Progenitor cell of endocrine pancreas (in vitro differentiated cells): ENCODE measurements around the gene CYP3A7. TPM values are rescaled to one million over a fixed set of nuclear protein-coding genes. Genes with fewer than 3 reads are reported as not detected.
"Not testable (repeated sequence)": the region's sequence is repeated elsewhere in the genome, so short reads cannot be mapped to it uniquely, and the experiment has no call there.

Experiments used
- DNase-seq: peaks from one replicate; pipeline ENCODE4 v3.0.0; 2021; ENCODE audit warnings: low spot score; ENCODE audit not compliant: unreplicated experiment
- H3K27ac Mint-ChIP-seq: 2 replicates; pipeline ENCODE4 v1.8.0; 2021; ENCODE audit warnings: mild to moderate bottlenecking, moderate library complexity, mixed read lengths
- H3K27me3 Mint-ChIP-seq: 2 replicates; pipeline ENCODE4 v1.8.0; 2021; ENCODE audit warnings: mixed read lengths
- H3K36me3 Mint-ChIP-seq: 2 replicates; pipeline ENCODE4 v1.8.0; 2022; ENCODE audit warnings: mixed read lengths; ENCODE audit not compliant: insufficient read depth
- H3K4me1 Mint-ChIP-seq: 2 replicates; pipeline ENCODE4 v1.8.0; 2021; ENCODE audit warnings: low read depth, mixed read lengths
- H3K4me3 Mint-ChIP-seq: 2 replicates; pipeline ENCODE4 v1.8.0; 2021; ENCODE audit warnings: low read depth, mild to moderate bottlenecking, moderate library complexity, mixed read lengths
- H3K9me3 Mint-ChIP-seq: 2 replicates; pipeline ENCODE4 v1.8.0; 2021; ENCODE audit warnings: low read depth, mixed read lengths
- total RNA-seq: library from RNA; stranded (reverse); gene quantifications from 2 replicates; pipeline ENCODE4 v1.2.1, GENCODE V29; 2021
- TF ChIP-seq, protein P1 (sequence below): fragments of 200-600 bp; sonication (generic); IDR thresholded peaks from one replicate; pipeline ENCODE4 v1.5.0; 2021; ENCODE audit warnings: antibody characterized with exemption, mild to moderate bottlenecking; ENCODE audit not compliant: unreplicated experiment

The CYP3A7 gene
- total RNA-seq, 1 donor from 2014 or later: not detected

DNA sequence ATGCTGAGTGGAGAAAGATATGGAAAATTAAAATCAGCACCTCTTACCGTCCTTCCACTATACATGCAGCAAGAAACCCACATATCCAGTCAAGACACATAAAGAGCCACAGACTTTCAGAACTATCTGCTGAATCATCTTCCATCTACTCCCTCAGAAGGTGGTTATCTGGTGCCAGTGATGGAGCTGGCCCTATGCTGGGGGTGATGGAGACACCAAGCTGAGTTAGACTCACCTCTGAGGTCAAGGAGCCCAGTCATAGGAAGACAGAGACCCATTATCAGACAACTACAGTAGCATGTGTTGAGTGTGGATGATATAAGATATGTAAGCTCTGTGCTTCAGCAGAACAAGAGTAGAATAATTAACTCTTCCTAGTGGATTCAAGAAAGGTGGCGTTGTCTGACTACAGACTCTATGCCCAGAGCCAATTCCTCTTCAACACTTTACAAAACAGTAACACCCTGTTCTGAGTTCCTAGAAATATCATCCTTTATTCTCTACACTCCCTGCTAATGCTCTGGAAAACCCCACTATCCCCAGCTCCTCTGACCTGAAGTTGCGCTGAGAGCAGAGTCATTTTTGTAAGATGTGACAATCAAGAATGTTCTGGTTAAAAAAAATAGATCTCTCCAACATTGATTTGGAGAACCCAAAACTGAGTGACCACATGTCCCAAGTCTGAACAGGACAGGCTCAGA is 69.5 kb downstream of the CYP3A7 start:
- TF ChIP-seq, protein P1, sequence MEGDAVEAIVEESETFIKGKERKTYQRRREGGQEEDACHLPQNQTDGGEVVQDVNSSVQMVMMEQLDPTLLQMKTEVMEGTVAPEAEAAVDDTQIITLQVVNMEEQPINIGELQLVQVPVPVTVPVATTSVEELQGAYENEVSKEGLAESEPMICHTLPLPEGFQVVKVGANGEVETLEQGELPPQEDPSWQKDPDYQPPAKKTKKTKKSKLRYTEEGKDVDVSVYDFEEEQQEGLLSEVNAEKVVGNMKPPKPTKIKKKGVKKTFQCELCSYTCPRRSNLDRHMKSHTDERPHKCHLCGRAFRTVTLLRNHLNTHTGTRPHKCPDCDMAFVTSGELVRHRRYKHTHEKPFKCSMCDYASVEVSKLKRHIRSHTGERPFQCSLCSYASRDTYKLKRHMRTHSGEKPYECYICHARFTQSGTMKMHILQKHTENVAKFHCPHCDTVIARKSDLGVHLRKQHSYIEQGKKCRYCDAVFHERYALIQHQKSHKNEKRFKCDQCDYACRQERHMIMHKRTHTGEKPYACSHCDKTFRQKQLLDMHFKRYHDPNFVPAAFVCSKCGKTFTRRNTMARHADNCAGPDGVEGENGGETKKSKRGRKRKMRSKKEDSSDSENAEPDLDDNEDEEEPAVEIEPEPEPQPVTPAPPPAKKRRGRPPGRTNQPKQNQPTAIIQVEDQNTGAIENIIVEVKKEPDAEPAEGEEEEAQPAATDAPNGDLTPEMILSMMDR: no peak
- Mint-ChIP-seq H3K36me3 (peaks cover 15% of the 10 kb centered on the region), H3K4me3 (no peak overlapping the region), H3K4me1 (no peaks in the 10 kb centered on the region), H3K9me3 (peaks cover 5% of the 10 kb centered on the region), H3K27me3 (no peaks in the 10 kb centered on the region), H3K27ac (no peak overlapping the region)
- no peak for DNase-seq

DNA sequence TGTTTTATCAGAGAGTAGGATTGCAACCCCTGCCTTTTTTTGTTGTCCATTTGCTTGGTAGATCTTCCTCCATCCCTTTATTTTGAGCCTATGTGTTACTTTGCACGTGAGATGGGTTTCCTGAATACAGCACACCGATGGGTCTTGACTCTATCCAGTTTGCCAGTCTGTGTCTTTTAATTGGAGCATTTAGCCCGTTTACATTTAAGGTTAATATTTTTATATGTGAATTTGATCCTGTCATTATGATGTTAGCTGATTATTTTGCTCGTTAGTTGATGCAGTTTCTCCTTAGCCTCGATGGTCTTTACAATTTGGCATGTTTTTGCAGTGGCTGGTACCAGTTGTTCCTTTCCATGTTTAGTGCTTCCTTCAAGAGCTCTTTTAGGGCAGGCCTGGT is 77.1 kb downstream of the CYP3A7 start:
- Mint-ChIP-seq H3K9me3 (peaks cover 26% of the 10 kb centered on the region), H3K36me3 (peaks cover 37% of the 10 kb centered on the region)
- not testable (repeated sequence) for H3K4me1 Mint-ChIP-seq, H3K4me3 Mint-ChIP-seq, DNase-seq, H3K27ac Mint-ChIP-seq, H3K27me3 Mint-ChIP-seq

Other genes with a start within 250 kb of the CYP3A7 start
- gene ZNF394, start 234.9 kb downstream of the CYP3A7 start, total RNA-seq: 23.7 and 24.8 TPM in 2 replicates
- gene ZKSCAN5, start 230.5 kb downstream of the CYP3A7 start, total RNA-seq: 14.7 and 15.2 TPM in 2 replicates
- 12.5 and 12.9 TPM in 2 replicates for gene FAM200A, start 183.1 kb downstream of the CYP3A7 start, total RNA-seq
- gene ZNF655, start 176.6 kb downstream of the CYP3A7 start, total RNA-seq: 70.9 and 72.6 TPM in 2 replicates
- gene TMEM225B, start 136.9 kb downstream of the CYP3A7 start, total RNA-seq: 0.91 and 1.4 TPM in 2 replicates
- 26.4 and 27.9 TPM in 2 replicates for gene ZSCAN25, start 118.2 kb downstream of the CYP3A7 start, total RNA-seq
- gene CYP3A5, start 55.2 kb downstream of the CYP3A7 start, total RNA-seq: 4.2 and 4.6 TPM in 2 replicates
- gene CYP3A4, start 49.0 kb upstream of the CYP3A7 start, total RNA-seq: not detected in 2 replicates
- not detected in 2 replicates for gene CYP3A43, start 92.8 kb upstream of the CYP3A7 start, total RNA-seq
- gene OR2AE1, start 141.8 kb upstream of the CYP3A7 start, total RNA-seq: not detected in 2 replicates
- 14.2 and 15.6 TPM in 2 replicates for gene TRIM4, start 184.3 kb upstream of the CYP3A7 start, total RNA-seq
- 0.27 and 0.43 TPM in 2 replicates for gene GJC3, start 194.4 kb upstream of the CYP3A7 start, total RNA-seq
- gene AZGP1, start 240.8 kb upstream of the CYP3A7 start, total RNA-seq: not detected in 2 replicates